Upper lobe of left lung (tissue), 4 donors: ENCODE results near the gene ABR.

Experiments
- CTCF ChIP-seq, 6 experiments: fragments of 450-650 bp in 4 of 6; fragments of 200-600 bp in 2 of 6; sonication (generic) in 2 of 6; IDR thresholded peaks; one replicate each; pipeline ENCODE4 v1.5.1; 2016 to 2019; ENCODE audit warnings: antibody characterized with exemption in 6 of 6
- EP300 ChIP-seq, 4 donors: sonication (generic); formaldehyde crosslinking; IDR thresholded peaks; one replicate each; pipeline ENCODE4 v1.5.1; 2017; ENCODE audit warnings: antibody characterized with exemption in 4 of 4, control low read depth in 2 of 4
- POLR2A ChIP-seq, 4 donors: fragments of 450-650 bp; IDR thresholded peaks; one replicate each; pipeline ENCODE4 v1.5.1; 2016 to 2017; ENCODE audit warnings: antibody characterized with exemption in 4 of 4, mild to moderate bottlenecking in 2 of 4
- POLR2AphosphoS5 ChIP-seq, 2 donors: sonication (generic); formaldehyde crosslinking; IDR thresholded peaks; one replicate each; pipeline ENCODE4 v1.5.1; 2017; ENCODE audit warnings: antibody characterized with exemption in 2 of 2

GRCh38 chr17:1029922-1030644 lies 149.7 kb downstream of the ABR start:
- TF ChIP-seq CTCF (IDR thresholded peaks at IDR 0.05) (no peak), POLR2AphosphoS5 (IDR thresholded peaks at IDR 0.05) (no peak), POLR2A (IDR thresholded peaks at IDR 0.05) (no peak), EP300 (IDR thresholded peaks at IDR 0.05) (no peak)
